Hepatocyte (in vitro differentiated cells): ENCODE measurements around the gene WDR18. TPM values are rescaled to one million over a fixed set of nuclear protein-coding genes. Genes with fewer than 3 reads are reported as not detected.

Experiments used
- DNase-seq: peaks from one replicate; pipeline ENCODE4 v3.0.0-alpha.2; 2016; ENCODE audit warnings: low spot score
- H2AFZ ChIP-seq: fragments of 200-600 bp; sonication (generic); 2 replicates; pipeline ENCODE4 v1.6.0; 2016; ENCODE audit warnings: antibody characterized with exemption, mild to moderate bottlenecking
- H3K27ac ChIP-seq: fragments of 200-600 bp; sonication (generic); 2 replicates; pipeline ENCODE4 v1.5.1; 2016; ENCODE audit warnings: mild to moderate bottlenecking
- H3K27me3 ChIP-seq: fragments of 200-600 bp; sonication (generic); 2 replicates; pipeline ENCODE4 v1.6.1; 2016
- H3K36me3 ChIP-seq: fragments of 200-600 bp; sonication (generic); replicated peaks from 2 replicates; pipeline ENCODE4 v1.5.1; 2016; ENCODE audit warnings: low read depth; ENCODE audit not compliant: insufficient read depth
- H3K4me1 ChIP-seq: fragments of 200-600 bp; sonication (generic); 2 replicates; pipeline ENCODE4 v1.5.1; 2016; ENCODE audit warnings: mild to moderate bottlenecking, moderate library complexity; ENCODE audit not compliant: insufficient read depth
- H3K4me2 ChIP-seq: fragments of 200-600 bp; sonication (generic); 2 replicates; pipeline ENCODE4 v1.6.0; 2016
- H3K4me3 ChIP-seq: fragments of 200-600 bp; sonication (generic); 2 replicates; pipeline ENCODE4 v1.5.1; 2016; ENCODE audit warnings: mild to moderate bottlenecking
- H3K79me2 ChIP-seq: fragments of 200-600 bp; sonication (generic); 2 replicates; pipeline ENCODE4 v1.6.0; 2017; ENCODE audit warnings: mild to moderate bottlenecking
- H3K9me2 ChIP-seq: fragments of 200-600 bp; sonication (generic); replicated peaks from 2 replicates; pipeline ENCODE4 v1.6.0; 2017; ENCODE audit warnings: mild to moderate bottlenecking; ENCODE audit not compliant: insufficient read depth
- H3K9me3 ChIP-seq: fragments of 200-600 bp; sonication (generic); 2 replicates; pipeline ENCODE4 v1.5.1; 2016; ENCODE audit warnings: low read depth, mild to moderate bottlenecking
- H4K20me1 ChIP-seq: fragments of 200-600 bp; sonication (generic); 2 replicates; pipeline ENCODE4 v1.6.0; 2016; ENCODE audit warnings: mild to moderate bottlenecking; ENCODE audit not compliant: insufficient read depth, poor library complexity, severe bottlenecking
- EZH2 ChIP-seq: fragments of 200-600 bp; sonication (generic); IDR thresholded peaks from 2 replicates; pipeline ENCODE4 v1.6.1; 2016; ENCODE audit warnings: antibody characterized with exemption, mild to moderate bottlenecking, borderline replicate concordance
- EZH2phosphoT487 ChIP-seq: fragments of 200-600 bp; sonication (generic); IDR thresholded peaks from one replicate; pipeline ENCODE4 v1.6.1; 2018; ENCODE audit warnings: antibody characterized with exemption, mild to moderate bottlenecking, low read depth, moderate library complexity; ENCODE audit not compliant: unreplicated experiment, severe bottlenecking
- WGBS: methylation state at CpG from one replicate; pipeline ENCODE4 v1.1.6; 2016; ENCODE audit warnings: low lambda C conversion rate; ENCODE audit errors: missing lambda C conversion rate; 5-methylcytosine and 5-hydroxymethylcytosine counted together
- polyA plus RNA-seq: library from polyadenylated mRNA; unstranded; fragments of >200 nt; fragmentation: Nextera tagmentation; extraction: Ambion mirVana; gene quantifications from 2 replicates; pipeline ENCODE4 v1.2.1, GENCODE V29; 2016
- total RNA-seq: library from RNA; depleted of rRNA; stranded (reverse); fragments of >200 nt; gene quantifications from 2 replicates; pipeline ENCODE4 v1.2.3, GENCODE V29; 2014
- TF ChIP-seq, protein P1 (sequence below): fragments of 200-600 bp; sonication (generic); IDR thresholded peaks from 2 replicates; pipeline ENCODE4 v1.5.1; 2016; ENCODE audit warnings: antibody characterized with exemption, mild to moderate bottlenecking; ENCODE audit not compliant: poor library complexity

The WDR18 gene
- total and polyA plus RNA-seq, 2 experiments from 2014 or later, result 60.0 to 169 TPM

DNA sequence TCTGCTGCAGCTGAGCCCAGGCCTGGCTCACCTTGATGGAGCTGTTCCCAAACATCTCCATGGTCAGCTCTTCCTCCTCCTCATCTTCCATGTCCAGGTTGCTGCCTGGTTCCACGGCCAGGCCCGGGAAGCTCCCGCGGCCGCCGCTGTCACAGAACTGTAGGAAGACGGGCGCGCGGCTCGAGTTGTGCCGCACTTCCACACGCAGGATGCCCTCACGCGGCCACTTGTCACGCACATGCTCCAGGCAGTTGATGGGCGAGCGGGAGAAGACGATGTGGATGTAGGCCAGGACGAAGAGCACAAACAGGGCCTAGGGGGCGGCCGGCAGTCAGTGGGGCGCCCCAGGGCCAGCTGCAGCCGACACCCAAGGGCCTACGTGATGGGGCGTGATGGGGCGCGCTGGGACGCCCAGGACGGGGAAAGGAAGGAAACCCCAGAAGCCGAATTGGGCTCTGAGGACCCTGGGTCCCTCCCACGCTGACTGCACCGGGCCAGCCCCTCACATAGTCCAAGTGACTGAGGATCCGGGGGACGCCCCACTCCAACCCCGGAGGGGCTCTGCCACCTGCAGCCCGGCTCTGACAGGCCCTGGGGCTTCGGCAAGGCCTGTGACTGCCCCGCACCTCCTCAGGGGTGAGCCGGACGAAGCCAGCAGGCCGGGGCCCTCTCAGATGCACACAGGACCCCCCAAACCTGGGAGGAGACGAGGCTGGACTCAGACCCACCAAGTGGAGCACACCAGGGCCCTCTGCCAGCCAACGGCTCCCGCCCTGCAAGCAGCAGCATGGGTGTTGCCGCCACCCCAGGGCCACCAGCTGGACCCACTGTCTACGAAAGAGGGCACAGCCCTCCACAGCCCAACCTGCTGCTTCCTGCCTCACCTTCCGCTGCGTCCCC lies 30.3 kb downstream of the WDR18 start:
- Histone ChIP-seq H3K9me3 (no peaks in the 10 kb centered on the region), H3K36me3 (no peaks in the 10 kb centered on the region), H3K4me2 (no peak overlapping the region), H3K9me2 (no peaks in the 10 kb centered on the region), H3K27ac (no peak overlapping the region), H3K79me2 (peaks cover 61% of the 10 kb centered on the region), H2AFZ (no peak overlapping the region), H3K27me3 (no peaks in the 10 kb centered on the region), H4K20me1 (peaks cover 53% of the 10 kb centered on the region), H3K4me1 (peaks cover 37% of the 10 kb centered on the region), H3K4me3 (no peak overlapping the region)
- no peak for DNase-seq
- TF ChIP-seq EZH2phosphoT487 (no peak), EZH2 (no peak)
- TF ChIP-seq, protein P1, sequence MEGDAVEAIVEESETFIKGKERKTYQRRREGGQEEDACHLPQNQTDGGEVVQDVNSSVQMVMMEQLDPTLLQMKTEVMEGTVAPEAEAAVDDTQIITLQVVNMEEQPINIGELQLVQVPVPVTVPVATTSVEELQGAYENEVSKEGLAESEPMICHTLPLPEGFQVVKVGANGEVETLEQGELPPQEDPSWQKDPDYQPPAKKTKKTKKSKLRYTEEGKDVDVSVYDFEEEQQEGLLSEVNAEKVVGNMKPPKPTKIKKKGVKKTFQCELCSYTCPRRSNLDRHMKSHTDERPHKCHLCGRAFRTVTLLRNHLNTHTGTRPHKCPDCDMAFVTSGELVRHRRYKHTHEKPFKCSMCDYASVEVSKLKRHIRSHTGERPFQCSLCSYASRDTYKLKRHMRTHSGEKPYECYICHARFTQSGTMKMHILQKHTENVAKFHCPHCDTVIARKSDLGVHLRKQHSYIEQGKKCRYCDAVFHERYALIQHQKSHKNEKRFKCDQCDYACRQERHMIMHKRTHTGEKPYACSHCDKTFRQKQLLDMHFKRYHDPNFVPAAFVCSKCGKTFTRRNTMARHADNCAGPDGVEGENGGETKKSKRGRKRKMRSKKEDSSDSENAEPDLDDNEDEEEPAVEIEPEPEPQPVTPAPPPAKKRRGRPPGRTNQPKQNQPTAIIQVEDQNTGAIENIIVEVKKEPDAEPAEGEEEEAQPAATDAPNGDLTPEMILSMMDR, result no peak
- WGBS, result 97% methylated on average over 39 of the region's 49 CpGs

DNA sequence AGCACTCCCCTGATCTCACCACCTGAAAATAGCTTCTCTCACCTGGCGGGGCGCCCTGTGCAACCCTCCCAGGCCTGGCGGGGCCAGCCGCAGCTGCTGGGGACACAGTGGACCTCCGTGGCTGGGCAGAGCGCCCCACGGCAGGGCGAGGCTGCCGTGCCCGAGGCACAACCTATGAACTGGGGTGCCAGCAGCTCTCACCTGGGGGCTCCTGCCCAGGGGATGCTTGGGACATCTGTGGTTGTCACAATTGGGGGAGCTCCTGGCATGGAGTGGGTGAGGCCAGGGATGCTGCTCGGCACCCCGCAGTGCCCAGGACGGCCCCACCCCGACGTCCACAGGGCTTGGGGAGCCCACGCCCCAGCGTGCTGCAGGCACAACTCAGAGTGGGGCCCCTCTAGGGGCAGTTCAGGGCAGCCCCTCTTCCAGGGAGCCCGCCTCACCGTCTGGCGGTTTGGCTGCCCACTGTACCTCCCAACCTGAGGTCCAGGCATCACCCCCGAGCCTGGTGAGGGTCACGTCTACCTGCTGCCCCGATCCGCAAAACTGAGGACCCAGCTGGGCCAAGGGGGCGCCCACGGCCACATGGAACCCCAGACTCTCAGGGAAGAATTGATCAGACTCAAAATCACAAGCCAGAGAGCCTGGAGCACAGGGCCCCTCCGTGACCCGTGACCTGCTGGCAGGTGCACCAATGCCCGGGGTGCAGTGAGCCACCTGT lies 31.1 kb downstream of the WDR18 start:
- Histone ChIP-seq H3K4me1 (peaks cover 42% of the 10 kb centered on the region), H3K9me3 (no peaks in the 10 kb centered on the region), H3K4me2 (no peak overlapping the region), H3K36me3 (no peaks in the 10 kb centered on the region), H3K4me3 (no peak overlapping the region), H3K79me2 (peaks cover 69% of the 10 kb centered on the region), H2AFZ (no peak overlapping the region), H4K20me1 (peaks cover 61% of the 10 kb centered on the region), H3K9me2 (no peaks in the 10 kb centered on the region), H3K27me3 (no peaks in the 10 kb centered on the region), H3K27ac (no peak overlapping the region)
- WGBS, result 97% methylated on average over 29 of the region's 29 CpGs
- no peak for DNase-seq
- TF ChIP-seq EZH2phosphoT487, result no peak
- TF ChIP-seq EZH2, result no peak
- TF ChIP-seq, protein P1, result no peak

DNA sequence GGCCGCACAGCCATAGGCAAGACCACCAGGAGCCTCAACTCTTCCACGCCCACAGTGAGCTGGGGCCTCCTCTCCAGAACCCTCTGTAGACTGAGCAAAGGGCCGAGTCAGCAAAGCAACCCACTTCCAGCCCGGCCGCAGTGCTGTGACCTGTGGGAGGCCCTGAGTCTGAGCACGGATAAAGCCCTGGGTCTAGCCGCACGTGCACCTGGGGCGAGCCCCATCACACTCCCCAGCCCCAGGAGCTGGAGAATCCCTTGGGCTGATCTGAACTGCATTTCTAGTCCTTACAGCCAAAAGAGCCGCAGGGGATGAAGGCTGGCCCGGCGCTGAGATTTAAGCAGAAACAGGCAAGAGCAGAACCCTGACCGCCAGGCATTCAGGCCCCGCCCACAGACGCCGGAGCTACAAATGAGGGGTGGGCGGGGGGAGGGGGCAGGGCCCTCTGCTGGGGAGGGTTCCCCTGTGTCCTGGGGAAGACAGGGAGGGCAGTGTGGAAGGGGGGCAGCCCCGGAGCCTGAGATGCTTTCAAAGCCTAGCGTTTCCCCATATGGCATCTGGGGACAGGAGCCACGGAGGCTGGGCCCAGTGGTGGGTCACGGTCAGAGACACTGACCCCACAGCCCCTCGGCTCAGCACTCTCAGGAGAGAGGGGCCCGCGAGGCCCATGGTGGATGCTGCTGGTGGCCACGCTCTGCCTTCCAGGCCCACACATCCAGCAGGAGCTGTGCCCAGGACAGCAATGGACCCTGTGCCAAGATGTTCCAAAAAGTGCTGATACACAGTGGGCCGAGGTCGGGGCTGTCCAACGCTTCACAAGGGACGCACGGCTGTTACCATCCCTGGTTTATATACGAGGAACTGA lies 31.9 kb downstream of the WDR18 start:
- Histone ChIP-seq H3K79me2 (peaks cover 74% of the 10 kb centered on the region), H3K4me3 (no peak overlapping the region), H3K9me3 (no peaks in the 10 kb centered on the region), H3K9me2 (no peaks in the 10 kb centered on the region), H3K36me3 (no peaks in the 10 kb centered on the region), H3K27me3 (no peaks in the 10 kb centered on the region), H2AFZ (no peak overlapping the region), H4K20me1 (peaks cover 65% of the 10 kb centered on the region), H3K4me1 (peaks cover 42% of the 10 kb centered on the region), H3K27ac (peak overlapping the region; percentile 62), H3K4me2 (peak overlapping the region; percentile 99)
- TF ChIP-seq EZH2phosphoT487 (no peak), EZH2 (no peak)
- TF ChIP-seq, protein P1, result no peak
- DNase-seq, result no peak
- WGBS, result 74% methylated on average over 29 of the region's 31 CpGs
